ENCODE results near the gene MED10.
"Not testable (repeated sequence)": the region's sequence is repeated elsewhere in the genome, so short reads cannot be mapped to it uniquely, and the experiment has no call there.

Gene MED10

DNA sequence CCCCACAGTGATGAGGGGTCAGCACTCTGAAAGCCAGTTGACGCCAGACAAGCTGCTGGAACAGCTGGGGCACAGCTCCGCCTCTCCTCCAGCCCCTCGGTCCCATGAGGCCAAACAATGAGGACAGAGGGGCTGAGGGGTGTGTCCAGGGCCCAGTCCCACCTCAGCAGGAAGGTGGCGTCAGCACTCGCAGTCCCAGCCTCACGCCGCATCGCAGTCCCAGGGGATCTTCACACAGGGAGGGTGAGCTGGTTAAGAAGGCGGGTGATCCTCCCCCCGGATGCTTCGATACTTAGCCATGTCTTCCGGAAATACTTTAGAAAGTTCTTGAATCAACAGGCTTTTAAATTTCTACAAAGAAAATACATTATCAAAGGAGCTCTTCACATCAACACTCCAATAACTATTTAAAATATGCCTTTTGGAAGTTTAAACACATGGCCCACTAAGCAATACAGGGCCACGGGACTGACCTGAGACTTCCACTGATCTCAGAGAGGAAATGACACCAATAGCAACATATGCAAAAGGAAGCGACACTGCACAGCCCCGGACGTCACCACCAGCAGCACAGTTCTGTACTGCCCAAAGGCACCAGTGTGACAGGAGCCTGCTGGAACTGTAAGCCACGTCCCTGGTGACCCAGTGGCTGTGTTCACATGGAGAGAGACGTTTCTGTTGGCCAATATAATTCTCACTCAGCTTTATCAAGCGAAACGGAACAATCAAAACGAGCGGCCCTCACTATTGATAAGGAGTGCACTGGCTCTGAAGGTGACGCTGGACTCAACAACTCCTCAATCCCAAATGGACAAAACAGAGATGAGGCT, 5.9 kb downstream of the MED10 start:
- DNase-seq (ENCODE audit: low read depth), result no peak

DNA sequence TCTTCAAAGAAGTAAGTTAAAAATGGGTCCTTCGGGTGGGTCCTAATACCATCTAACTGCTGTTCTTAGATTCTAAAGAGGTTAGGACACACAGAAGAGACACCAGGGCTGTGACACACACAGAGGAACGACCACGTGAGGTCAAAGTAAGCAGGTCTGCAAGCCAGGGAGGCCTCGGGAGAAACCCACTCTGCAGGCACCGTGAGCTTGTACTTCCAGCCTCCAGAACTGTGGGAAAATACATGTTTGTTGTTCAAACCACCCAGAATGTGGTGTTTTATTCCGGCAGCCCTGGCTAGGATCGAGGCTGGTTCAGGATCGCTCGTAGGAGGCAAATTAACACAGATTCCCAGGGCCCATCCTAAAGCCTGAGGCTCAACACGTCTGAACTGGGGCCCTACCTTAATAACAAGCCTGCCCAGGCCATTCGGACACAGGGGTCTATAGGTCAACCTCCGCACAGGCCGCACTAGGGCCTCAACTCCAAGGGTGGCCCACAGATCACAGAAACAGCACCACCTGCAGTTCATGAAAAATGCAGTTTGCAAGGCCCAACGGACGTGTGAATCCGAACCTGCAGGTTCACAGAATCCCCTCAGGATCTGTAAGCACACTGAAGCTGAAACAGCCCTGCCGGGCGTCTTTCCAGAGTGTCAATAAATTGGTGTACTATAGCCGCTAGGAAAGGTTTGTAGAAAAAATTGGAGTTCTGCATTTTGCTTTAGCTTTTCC, 7.1 kb downstream of the MED10 start:
- no peak for DNase-seq (ENCODE audit: low read depth)

DNA sequence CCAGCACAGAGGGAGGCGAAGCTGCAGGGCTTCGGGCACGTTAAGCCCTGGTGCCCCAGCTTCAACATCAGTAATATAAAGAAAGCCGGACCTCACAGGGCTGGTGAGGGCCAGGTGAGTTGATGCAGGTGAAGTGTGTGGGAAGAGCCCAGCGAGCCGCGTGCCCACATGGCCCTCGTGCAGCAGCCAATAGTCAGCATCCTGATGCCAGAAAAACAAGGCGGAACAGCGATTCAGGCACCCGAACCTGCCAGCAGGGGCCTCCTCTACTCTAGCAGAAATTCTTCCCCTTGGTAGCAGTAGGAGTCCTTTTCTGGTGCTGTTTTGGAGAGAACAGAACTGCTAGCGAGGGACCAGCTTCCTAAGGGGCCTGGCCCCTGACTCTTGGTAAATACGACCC, 7.8 kb downstream of the MED10 start:
- DNase-seq (ENCODE audit: low read depth), result no peak

DNA sequence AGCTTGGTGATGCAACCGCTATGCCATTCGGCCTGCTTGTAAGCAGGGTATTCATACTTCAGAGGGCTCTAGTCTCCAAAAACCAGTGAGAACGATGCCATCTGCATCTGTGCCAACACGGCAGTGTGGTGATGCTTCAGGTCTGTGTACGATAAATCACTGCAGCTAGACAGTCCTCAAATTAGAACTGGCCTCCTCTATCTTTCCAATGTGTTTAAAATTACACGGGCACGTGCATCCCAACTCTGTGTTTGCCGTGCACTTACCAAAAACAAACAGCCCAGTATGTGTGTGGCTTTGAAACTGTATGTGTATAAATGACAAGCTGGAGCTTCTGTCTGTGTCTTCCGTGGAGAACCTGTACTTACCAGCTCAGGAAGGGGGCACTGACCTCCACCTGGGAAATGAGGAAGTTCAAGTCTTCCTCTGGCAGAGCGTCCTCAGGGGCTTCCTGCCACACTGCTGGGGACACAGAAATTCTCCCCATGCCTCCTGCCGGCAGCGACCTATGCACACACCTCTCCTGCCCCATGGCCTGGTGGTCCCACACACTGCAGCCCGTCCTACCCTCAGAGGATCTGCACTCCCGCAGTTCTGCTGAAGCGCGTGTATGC, 12.3 kb downstream of the MED10 start:
- DNase-seq (ENCODE audit: low read depth), result no peak

DNA sequence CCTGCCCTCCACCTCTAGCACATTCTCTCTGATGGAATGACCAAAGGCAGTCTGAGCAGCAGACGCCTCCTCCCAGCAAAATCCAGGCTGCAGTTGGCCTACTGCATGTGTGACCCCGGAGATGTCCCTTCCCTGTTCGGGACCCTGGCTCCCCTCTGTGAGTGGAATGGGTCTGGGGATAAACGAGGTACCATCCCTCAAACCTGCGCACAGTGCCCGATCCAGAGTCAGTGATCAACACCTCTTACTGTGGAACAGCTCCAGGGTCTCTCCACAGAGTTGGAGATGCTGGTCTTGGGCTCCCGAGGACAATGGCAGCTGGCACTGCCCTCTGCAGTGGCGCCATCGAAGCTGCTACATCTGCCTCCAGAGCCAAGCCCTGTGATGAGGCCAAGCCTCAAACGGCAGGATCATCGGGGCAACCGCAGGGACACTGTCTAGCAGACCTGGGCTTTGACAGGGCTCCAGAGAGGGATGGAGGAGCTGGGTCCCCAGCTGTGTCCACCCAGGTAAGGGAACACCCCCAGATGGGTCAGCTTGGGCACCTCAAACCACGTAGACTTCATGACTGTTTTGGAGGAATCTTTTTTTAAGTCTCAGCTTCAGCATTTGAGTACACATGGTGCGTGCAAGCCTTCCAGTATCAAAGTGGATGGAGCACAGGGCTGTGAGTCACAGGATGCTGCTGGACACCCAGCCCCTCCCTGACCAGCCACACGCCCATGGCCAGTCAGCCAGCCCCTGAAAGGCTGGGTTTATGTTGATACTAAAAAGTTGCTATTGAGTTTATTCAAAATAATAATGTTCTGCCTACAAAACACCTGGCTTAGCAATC, 13.0 kb downstream of the MED10 start:
- no peak for DNase-seq (ENCODE audit: low read depth)

DNA sequence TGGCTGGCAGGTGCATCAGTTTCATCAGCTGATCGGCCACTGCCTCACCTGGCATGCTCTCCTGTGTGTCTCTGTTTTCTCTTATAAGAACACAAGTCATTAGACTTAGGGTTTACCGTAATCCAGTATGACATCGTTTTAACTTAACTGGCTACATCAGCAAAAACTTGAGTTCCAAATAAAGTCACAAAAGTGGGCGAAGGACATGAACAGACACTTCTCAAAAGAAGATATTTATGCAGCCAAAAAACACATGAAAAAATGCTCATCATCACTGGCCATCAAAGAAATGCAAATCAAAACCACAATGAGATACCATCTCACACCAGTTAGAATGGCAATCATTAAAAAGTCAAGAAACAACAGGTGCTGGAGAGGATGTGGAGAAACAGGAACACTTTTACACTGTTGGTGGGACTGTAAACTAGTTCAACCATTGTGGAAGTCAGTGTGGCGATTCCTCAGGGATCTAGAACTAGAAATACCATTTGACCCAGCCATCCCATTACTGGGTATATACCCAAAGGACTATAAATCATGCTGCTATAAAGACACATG, 14.8 kb downstream of the MED10 start:
- not testable (repeated sequence) for DNase-seq (ENCODE audit: low read depth)

DNA sequence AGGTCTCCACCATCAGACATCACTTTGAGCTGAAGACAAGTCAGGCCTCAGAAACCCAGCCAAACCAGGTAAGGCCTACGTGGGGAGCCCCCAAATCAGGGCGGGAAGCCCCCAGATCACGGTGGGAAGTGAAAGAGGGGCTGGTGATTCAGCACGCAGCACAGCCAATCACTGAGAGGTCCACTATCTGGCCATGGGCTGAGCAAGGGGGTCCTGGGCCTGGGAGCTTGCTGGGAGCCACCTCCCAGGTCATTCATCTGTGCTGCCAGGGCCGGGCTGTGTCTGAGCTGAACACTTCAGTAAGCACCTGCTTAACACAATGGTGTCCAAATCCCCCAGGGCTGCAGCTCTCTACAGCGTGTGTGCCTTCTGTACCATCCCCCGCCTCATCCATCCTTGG, 15.5 kb downstream of the MED10 start:
- DNase-seq (ENCODE audit: low read depth), result no peak

DNA sequence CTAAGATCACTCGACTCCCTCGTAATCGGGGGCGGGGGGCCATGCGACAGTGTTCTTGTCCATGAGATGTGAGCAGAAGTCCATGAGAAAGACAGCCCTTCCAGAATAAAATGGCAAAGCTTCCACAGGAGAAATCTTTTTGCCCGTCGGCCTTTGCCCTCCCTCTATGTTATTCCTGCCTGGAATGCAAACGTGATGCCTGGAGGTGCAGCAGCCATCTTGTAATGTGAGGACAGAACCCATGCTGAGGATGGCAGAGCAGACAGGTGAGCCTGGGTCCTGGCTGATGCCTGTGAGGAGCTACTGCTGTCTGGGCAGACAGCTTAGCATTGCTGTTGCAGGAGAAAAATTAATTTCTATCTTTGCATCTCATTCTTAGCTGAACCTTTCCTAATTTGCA, 17.2 kb downstream of the MED10 start:
- no peak for DNase-seq (ENCODE audit: low read depth)

DNA sequence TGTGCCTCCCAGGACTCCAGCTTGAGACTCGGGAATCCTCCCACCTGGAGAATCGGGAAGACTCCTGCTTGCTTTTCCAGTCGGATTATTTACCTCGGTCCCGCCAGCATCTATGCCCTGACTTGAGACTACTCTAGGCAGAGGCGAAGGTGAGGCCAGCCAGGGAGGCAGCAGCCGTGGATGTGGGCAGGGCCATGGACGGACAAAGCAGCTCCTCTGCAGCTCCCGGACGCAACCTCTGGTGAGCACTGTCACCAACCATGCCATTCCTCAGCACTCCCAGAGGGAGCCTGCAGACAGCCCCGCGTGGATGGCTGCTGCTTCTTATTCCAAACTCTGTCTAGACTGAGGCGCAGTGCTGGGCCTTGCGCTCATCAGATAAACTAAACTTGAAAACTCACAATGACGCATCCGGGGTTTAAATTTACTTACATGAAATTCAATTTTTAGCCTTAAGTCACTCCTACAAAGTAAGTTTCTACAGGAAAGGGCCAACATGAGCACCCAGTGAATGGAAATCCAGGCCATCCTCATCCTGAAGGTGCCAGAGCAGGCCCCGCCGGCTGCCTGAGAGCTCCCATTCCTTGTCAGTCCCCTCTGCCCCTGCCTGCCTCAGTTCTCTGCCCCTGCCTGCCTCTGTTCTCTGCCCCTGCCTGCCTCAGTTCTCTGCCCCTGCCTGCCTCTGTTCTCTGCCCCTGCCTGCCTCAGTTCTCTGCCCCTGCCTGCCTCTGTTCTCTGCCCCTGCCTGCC, 17.8 kb downstream of the MED10 start:
- no peak for DNase-seq (ENCODE audit: low read depth)

DNA sequence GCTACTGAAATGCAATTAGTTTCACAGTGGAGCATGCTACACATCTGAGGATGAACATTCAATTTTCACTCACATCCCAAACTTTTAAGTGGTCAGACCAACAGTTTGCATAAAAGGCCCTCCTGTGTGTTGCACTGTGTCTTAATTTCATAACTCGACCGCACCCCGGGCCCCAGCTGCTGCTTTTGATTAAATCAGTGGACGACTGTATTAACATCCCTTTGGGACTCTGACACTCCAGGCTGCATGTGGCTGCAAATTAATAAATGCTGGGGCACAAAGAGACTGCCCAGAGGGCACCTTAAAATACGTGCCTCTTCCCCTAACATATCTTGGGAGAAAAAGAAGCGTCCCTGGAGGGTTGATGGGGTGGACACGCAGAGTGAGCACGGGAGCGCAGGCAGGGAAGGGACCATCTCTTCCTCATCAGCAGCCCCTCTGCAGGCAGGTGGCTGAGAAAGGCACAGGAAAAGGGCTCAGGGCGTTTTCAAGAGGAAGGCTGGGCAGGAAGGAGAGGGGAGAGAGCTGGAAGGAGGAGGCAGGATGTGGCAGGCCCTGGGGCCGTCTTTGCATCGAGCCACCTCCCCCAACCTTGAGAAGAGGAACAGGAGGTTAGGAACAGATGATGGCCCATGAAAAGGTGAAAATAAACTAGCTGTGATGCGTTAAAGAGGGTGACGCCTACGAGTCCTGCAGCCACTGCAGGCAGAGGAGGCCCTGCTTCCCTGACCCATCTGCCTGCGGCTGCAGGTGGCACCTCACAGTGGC, 18.6 kb downstream of the MED10 start:
- no peak for DNase-seq (ENCODE audit: low read depth)

DNA sequence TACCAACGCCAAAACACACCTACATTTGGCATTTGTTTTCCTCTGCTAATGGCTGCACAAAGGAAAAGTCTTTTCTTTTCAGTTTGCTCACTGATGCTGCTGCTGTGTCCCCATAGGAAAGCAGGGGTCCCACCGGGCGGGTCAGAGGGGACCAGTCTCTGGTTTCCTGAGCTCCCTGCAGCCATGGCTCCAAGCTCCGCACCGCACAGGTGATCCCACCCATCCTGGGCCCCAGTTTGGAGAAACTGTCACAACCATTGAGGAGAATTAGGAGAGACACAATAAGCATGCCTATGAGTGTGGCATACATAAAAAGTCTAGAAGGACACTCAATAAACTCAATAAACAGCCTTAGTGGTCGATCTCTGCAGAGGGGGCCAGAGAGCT, 19.9 kb downstream of the MED10 start:
- no peak for DNase-seq (ENCODE audit: low read depth)

DNA sequence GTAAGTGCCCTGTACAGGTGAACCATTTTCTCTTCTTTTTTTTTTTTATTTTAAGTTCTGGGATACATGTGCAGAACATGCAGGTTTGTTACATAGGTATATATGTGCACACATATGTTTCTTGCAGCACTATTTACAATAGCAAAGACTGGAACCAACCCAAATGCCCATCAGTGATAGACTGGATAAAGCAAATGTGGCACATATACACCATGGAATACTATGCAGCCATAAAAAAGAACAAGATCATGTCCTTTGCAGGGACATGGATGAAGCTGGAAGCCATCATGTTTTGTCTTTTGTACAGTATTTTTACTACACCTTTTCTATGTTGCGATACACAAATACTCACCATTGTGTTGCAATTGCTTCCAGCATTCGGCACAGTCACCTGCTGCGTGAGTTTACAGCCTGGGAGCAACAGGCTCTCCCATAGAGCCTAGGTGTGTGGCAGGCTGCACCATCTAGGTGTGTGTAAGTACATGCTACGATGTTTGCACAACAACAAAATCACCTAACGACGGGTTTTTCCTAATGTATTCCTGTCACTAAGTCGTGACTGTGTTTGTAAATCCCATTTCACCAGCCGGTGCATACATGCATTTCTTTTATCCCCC, 20.4 kb downstream of the MED10 start:
- not testable (repeated sequence) for DNase-seq (ENCODE audit: low read depth)

DNA sequence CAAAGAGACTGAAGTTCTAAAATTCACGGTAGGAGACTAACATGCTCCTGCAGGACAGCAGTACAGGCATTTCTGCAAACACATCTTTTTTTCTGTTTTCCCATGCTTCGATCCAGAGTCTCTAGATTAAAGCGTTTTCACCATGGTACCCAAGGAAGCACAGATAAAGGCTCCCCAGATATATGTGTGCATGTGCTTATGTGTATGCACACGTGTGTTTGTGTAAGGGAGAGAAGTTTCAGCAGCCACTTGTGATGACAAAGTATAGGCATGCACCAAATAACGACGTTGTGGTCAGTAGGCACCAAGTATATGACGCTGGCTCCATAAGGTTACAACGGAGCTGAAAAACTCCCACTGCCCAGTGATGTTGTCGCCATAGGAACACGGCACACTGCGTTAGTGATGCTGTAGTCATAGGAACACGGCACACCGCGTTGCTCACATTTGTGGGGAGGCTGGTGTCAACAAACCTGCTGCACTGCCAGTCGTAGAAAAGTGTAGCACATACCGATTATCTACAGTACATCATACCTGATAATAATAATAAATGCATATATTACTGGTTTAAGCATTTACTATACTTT, 21.7 kb downstream of the MED10 start:
- no peak for DNase-seq (ENCODE audit: low read depth)

DNA sequence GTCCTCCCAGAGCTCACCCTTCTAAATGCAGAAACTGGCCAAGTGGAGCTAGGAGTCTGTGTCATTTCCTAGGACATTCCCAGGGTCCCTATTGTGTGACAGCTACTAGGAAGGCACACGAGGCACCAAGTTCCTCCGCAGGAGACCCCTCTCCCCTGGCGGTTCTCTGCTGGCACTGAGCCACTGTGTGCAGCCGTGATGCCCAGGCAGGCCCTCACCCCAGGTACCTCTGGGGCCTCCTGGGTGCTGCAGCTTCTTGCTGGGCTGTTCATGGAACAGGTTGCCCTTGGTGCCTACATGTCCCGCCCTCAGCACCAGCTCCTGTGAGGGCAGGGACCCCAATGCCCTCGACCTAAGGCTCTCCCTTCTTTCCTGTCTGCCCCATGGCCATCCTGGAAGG, 23.1 kb downstream of the MED10 start:
- DNase-seq (ENCODE audit: low read depth), result no peak

DNA sequence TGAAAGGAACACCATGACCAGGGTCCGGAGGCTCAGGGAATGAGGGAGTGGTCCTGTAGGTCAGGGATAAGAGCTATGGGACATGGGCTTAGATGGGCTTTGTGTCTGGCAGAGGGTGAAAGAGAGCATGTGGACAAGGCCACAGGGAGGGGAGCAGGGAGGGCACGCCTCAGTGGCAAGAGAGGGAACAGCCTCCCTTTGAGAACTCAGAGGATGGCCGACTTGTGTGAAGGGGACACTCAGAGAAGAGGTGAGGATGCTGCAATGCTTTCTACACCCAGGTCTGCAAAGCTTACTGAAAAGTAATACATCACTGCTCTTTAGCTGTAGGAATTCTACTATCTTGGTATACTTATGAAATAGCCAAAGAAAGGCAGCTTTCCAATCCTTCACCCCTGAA, 23.5 kb downstream of the MED10 start:
- DNase-seq (ENCODE audit: low read depth), result no peak

DNA sequence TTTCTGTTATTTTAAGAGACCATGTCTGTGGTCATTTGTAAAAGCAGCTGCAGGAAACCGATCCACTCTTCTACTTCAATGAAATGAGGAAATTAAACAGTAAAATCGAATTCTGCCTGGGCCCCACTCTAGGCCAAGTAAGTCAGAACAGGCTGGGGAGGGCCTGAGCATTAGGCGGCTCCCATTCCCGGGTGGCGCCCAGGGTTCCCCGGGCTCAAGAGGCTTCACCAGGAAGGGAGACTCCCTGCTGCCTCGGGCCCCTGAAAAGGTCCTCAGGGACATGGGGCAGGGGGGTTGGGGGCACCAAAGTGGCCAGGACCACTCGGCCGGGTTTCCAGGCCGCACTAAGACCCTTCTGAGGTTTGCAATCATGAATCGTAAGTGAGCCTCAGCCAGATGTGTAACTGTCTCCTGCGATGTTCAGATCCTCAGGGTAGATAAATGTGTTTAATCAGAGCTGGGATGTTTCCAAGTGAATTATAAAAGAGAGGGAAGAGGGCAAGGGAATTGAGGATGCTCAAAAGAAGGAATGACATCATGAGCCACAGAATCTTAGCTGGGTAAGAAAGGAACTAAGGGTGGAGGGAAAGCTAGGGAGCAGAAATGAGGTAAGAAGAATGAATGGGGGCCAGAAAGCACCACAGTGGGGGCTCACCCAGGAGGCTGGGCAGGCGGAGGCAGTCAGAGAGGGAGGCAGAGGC, 24.6 kb downstream of the MED10 start:
- no peak for DNase-seq (ENCODE audit: low read depth)

DNA sequence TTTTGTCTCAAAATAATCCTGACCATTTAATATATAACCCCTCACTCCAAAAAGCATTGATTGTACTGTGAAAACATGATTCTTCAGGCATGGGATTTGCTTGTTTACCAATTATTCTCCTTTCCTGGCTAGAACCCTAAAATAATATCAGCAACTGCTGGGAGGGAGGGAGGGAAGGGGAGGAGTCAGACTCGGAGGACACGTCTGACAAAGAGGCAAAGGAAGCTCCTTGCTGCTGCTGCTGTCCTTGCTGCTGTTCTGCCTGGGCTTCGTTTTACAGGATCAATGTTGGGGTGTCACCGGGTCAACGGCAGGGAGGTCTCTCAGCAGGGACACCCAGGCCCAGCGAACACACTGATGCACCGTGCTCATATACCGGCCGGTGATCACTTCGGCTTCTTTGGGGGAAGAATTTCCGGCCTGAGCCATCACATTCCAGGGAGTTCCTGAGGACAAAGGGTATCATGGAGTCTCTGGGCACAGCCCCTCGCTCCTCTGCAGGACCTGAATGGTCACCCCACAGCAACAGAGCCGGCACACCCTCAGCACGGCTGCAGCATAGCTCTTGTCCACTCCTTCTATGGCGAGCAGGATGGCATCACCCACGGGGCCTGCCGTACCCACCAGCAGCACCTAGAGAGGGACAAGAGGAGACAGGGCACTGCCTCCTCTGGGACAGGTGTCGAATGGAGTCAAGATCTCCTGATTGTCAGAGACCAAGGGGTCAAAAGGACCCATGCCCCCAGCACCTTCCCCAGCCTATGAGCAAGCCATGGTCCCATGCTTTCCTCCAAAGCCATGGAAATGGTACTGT, 27.9 kb downstream of the MED10 start:
- DNase-seq (ENCODE audit: low read depth), result no peak

DNA sequence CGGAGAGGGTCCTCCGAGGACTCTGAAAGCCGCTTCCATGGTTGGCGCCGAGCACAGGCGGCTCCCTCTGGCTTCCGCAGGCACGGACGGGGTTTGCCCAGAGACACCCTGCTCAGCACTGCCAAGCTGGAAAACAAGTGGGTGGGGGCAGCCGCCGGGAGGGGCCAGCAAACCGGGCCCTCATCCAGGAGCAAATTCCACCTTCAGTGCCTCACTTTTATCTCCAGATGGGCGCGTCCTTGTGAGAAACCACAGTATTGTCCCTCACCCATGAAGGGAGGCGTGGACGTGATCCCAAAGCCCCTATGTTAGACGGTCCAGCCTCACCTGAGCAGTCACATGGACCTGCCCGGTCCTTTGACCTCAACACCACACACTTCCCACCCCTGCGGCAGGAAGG, 29.0 kb downstream of the MED10 start:
- DNase-seq (ENCODE audit: low read depth), result no peak

Data from activated T-cell treated with anti-CD3 and anti-CD28 coated beads for 1 hour (primary cell).